Activated CD8-positive, alpha-beta memory T cell treated with anti-CD3 and anti-CD28 coated beads, Interleukin-2, amount 50 U/mL, for 1 hour (primary cell): Measurements from ENCODE around the gene FRAS1.
"Not testable (repeated sequence)": the region's sequence is repeated elsewhere in the genome, so short reads cannot be mapped to it uniquely, and the experiment has no call there.

ENCODE experiments used
- DNase-seq: peaks from one replicate; pipeline ENCODE4 v3.0.0-alpha.2; 2020; ENCODE audit errors: extremely low read depth

FRAS1 gene

GRCh38 chr4:78547899-78548298, 490.8 kb downstream of the FRAS1 start:
- not testable (repeated sequence) for DNase-seq

GRCh38 chr4:78548889-78549288, 491.8 kb downstream of the FRAS1 start:
- DNase-seq, result not testable (repeated sequence)

- DNase-seq, result no peak
These were observed 494.6 kb downstream of the FRAS1 start, which contains the start of gene ANXA3 for GRCh38 chr4:78551420-78552351. TSS of gene ANXA3 (plus strand) at chr4:78551770. CDS start at chr4:78554474, 2,704 bp downstream.

- no peak for DNase-seq
These were observed 495.4 kb downstream of the FRAS1 start for GRCh38 chr4:78552389-78553042.

GRCh38 chr4:78553043-78553396, 495.9 kb downstream of the FRAS1 start:
- no peak for DNase-seq

- DNase-seq, result no peak
These were observed 496.5 kb downstream of the FRAS1 start for GRCh38 chr4:78553529-78554060.

GRCh38 chr4:78556665-78557064, 499.5 kb downstream of the FRAS1 start:
- no peak for DNase-seq

GRCh38 chr4:78557841-78558240, 500.7 kb downstream of the FRAS1 start:
- no peak for DNase-seq

GRCh38 chr4:78558410-78558809, 501.3 kb downstream of the FRAS1 start:
- DNase-seq, result no peak

- no peak for DNase-seq
These were observed 503.3 kb downstream of the FRAS1 start for GRCh38 chr4:78560296-78560963.

GRCh38 chr4:78561677-78562076, 504.6 kb downstream of the FRAS1 start:
- no peak for DNase-seq

- no peak for DNase-seq
These were observed 505.6 kb downstream of the FRAS1 start for GRCh38 chr4:78562687-78563086.

- no peak for DNase-seq
These were observed 508.8 kb downstream of the FRAS1 start for GRCh38 chr4:78565971-78566372.

- no peak for DNase-seq
These were observed 509.8 kb downstream of the FRAS1 start for GRCh38 chr4:78566834-78567499.

- no peak for DNase-seq
These were observed 510.5 kb downstream of the FRAS1 start for GRCh38 chr4:78567500-78568060.

GRCh38 chr4:78568640-78569305, 511.6 kb downstream of the FRAS1 start:
- DNase-seq, result no peak

- DNase-seq, result no peak
These were observed 512.2 kb downstream of the FRAS1 start for GRCh38 chr4:78569306-78569821.

- no peak for DNase-seq
These were observed 513.0 kb downstream of the FRAS1 start for GRCh38 chr4:78570117-78570516.

GRCh38 chr4:78571804-78572203, 514.7 kb downstream of the FRAS1 start:
- DNase-seq, result no peak

- DNase-seq, result no peak
These were observed 521.7 kb downstream of the FRAS1 start for GRCh38 chr4:78578674-78579425.
